ENCODE measurements around the gene LIPC.

The LIPC gene

DNA sequence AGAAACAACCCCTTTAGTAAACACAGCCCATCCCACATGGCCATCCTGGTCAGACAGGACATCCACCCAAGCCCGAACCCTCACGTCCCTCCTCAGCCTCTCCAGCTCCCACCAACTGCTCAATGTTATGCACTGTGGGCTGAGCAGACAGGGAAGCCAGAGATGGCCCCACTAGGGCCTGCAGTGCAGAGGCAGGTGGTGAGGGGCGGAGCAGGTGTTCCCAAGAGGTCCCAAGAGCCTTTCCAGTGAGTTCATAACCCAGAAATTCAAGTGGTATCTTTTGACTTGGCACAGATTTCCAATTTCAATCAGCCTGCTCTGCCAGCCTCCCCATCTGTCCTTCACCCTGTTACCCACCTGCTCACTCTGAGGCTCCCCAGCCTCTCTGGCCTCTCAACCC is 130.3 kb downstream of the LIPC start:
- peak; percentile 84 for DNase-seq

GRCh38 chr15:58564981-58565380 is 133.2 kb downstream of the LIPC start:
- DNase-seq = peak; percentile 14

GRCh38 chr15:58565619-58566018 is 133.8 kb downstream of the LIPC start:
- DNase-seq = no peak

DNA sequence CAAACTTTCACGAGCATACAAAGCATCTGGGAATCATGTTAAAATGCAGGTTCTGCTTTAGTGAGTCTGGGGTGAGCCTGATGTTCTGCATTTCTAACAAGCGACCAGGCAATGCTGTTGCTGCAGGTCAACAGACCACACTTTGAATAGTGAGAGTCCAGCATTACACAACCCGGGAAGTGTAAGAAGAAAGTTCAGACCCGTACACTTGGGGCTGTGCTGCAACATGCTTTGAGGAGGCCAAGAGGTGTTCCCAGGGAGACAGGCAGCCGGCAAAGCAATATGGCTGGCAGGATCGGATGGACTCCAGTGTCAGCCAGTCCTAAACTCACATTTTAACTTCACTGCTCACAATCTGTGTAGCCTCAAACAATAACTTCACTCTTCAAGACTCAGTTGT is 134.2 kb downstream of the LIPC start:
- no peak for DNase-seq

- no peak for DNase-seq
These were observed 136.4 kb downstream of the LIPC start for GRCh38 chr15:58568157-58568571.

DNA sequence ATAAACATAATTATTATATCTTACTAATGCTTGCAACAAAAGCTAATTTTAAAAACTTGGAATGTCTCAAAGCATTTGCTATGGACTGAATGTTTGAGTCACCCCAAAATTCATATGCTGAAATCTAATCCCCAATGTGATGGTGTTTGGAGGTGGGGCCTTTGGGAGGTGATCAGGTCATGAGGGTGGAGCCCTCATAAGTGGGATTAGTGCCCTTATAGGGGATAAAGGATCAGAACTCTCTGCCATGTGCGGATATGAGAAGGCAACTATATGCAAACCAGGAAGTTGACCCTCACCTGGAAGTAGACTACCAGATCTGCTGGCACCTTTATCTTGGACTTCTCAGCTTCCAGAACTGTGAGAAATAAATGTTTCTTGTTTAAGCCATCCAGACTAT is 137.7 kb downstream of the LIPC start:
- no peak for DNase-seq

- no peak for DNase-seq
These were observed 139.7 kb downstream of the LIPC start for GRCh38 chr15:58571491-58571890.

- no peak for DNase-seq
These were observed 140.7 kb downstream of the LIPC start for GRCh38 chr15:58572521-58572920.

DNA sequence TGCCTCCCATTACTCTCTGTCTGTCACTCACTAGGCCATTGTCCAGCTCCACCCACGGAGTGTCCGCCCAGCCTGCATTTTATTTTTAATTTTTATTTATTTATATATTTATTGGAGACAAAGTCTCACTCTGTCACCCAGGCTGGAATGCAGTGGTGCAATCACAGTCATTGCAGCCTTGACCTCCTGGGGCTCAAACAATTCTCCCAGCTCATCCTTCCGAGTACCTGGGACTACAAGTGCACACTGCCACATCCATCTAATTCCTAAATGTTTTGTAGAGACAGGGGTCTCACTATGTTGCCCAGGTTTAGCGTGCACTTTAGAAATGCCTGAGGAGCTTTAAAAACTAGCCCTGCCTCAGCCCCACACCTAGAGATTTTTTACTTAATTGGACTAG is 141.5 kb downstream of the LIPC start:
- no peak for DNase-seq

DNA sequence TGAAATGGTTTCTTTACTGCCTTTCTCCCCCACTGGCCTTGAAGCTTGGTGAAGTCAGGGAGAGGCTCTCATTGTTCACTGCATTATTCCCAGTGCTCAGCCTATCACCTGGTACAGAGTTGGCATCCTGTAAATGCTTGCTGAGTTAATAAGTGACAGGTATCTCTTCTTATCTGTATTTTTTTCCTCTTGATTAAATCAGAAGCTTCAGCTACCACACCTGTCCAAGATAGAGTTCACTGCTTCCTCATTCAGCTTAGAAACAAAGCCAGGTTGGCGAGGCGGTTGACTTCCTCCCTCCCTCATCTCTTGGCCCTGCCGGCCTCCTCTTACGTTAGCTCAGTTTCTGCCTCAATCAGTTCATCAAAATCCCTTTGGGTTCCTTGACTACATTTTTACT is 142.8 kb downstream of the LIPC start:
- no peak for DNase-seq

DNA sequence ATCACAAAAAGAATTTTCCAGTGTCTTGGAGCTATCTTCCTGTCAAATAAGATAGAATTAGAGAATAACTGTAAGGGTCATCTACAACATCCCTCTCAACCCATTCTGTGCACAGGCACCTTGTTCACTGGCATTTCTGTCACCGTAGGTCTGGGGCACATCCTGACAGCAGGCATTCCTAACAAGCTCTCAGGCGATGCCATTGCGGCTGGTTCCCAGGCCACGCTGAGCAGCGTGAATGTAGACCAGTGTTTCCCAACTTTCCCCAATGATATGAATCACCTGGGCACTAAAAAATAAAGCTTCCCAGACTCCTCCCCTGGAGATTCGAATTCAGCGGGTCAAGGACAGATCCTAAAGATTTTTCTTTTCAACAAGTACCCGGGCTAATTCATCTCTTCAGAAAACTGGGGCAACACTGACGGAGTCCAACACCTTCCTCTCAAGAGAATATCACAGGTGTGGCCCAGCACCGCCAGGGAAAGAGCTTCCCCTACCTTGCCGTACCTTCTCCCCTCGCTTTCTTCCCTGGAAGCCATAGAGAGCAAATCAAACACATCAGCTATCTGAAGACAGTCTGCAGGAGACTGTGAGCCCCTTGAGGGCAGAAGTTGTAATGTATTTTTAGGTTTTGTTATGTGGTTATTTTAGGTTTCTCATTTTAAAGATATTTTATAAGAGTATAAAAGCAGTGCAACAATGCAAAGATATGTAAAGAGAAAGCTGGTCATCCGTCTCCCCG is 143.4 kb downstream of the LIPC start:
- DNase-seq = no peak

GRCh38 chr15:58576657-58577056 is 144.9 kb downstream of the LIPC start:
- no peak for DNase-seq

- no peak for DNase-seq
These were observed 150.4 kb downstream of the LIPC start for GRCh38 chr15:58582160-58582559.

GRCh38 chr15:58583171-58583908 is 151.5 kb downstream of the LIPC start:
- DNase-seq = no peak

DNA sequence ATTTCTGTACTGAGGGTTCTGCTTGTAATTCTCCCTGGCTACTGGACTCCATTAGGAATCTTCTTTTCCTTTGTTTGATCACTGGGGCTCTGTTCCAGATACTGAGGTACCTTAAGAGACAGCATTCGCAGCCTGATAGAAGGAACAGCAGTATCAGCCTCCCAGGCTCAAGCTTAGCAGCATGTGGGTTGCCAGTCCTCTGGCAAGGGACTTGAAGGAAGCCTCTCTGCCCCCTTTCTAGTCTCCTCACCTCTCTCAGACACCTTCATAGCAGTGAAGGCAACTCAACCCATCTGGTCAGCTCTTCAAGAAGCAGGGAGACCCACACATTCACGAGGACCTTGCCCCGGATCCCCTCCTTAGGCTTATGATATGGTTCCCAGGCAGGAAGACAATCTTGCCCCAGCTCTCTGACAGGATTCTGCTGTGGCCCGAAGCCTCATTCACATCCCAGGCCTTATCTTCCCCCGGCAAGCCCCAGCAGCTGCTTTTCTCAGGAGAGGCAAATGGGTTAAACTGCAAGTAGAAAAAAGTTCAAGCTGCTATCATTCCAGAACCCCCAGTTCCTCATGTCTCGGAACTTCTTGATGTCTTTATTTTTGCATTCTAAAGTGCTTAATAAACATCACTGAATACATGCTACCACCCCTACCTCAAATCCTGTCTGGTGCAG is 153.1 kb downstream of the LIPC start:
- DNase-seq = no peak

DNA sequence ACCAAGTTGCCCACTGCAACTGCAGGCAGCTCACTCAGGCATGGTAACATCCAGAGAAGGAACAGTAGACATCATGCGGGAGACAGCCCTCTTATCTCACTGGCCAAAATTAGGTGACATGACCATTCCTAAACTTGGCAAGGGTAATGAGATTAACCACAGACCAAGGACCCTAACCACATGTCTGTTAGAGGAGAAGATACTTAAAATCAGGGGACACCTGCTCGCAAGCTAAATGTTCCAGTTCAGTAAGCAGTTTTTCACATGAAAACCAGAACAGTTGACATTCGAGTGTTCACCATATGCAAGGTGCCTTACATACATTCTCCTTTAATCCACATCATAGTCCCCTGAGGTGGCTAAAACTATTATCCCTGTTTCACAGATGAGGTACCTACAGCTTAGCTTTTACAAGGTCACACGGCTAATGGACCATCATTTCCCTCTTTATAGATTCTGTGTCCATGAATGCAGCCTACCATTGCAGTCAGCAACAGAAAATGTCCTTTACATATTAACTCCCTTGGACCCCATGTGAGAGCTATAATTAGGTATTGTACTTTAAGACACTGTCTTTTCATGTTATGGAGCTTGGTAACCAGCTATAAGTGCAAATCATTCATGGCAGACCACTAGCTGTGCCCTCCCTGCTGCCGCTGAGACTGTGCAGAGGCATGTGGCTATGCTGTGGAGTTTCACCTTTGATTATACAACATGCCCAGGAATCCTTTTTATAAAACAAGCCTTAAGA is 154.1 kb downstream of the LIPC start:
- no peak for DNase-seq

DNA sequence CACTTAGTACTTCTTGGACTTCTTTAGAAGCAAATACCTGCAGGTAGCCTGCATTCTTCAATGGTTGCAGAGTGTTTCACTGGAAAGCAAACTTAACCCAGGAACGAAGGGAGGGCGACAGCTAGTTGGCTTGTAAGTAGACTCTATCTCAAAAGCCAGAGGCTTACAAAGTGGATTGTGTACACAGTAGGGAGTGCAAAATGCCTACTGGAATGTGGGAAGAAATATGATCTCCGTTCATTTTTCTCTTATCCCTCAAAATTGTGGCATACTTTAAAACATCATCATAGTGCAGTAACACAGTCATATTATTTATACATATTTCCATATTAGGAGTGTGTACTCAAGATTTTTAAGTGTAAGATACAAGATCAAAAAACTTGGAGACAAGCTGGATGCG is 155.7 kb downstream of the LIPC start:
- no peak for DNase-seq

GRCh38 chr15:58588096-58588495 is 156.3 kb downstream of the LIPC start:
- DNase-seq = no peak

GRCh38 chr15:58589047-58589446 is 157.3 kb downstream of the LIPC start:
- DNase-seq = no peak

- DNase-seq = no peak
These were observed 158.4 kb downstream of the LIPC start for GRCh38 chr15:58590236-58590635.

GRCh38 chr15:58590926-58591325 is 159.1 kb downstream of the LIPC start:
- no peak for DNase-seq

DNA sequence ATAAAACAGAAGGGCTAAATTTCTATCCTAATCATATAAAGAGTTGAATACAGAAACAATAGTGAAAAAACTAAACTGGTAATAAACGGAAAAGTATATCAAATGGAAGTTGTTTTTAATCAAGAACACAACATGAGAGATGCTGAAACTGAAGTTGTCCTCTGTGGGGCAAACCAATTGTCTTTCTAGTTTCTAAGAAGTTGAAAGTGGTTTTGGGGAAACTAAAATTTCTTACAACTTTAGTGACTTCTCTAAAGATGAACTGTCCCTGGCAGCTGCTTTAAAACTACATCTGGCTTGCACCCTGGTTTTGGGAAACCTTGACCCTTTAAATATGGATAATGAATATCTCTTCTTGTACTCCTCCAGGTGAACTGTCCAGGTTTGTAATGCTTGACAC is 162.1 kb downstream of the LIPC start:
- no peak for DNase-seq

GRCh38 chr15:58594898-58595297 is 163.1 kb downstream of the LIPC start:
- DNase-seq = no peak

Measured in NCI-H1092 treated with DMSO at 0.1 percent for 48 hours (cell line).